HEK293 (cell line): ENCODE measurements around the gene TFR2.

Experiments used
- BCL11A ChIP-seq: fragments of 450-650 bp; formaldehyde crosslinking; IDR thresholded peaks from 2 replicates; pipeline ENCODE4 v1.5.1; 2016; ENCODE audit warnings: low read depth, missing biosample characterization, missing genetic modification characterization
- FEZF1 ChIP-seq: fragments of 450-650 bp; formaldehyde crosslinking; IDR thresholded peaks from 2 replicates; pipeline ENCODE4 v1.5.1; 2016; ENCODE audit warnings: missing biosample characterization, missing genetic modification characterization
- GLIS2 ChIP-seq: fragments of 450-650 bp; formaldehyde crosslinking; IDR thresholded peaks from 2 replicates; pipeline ENCODE4 v1.5.1; 2016; ENCODE audit warnings: missing biosample characterization, missing genetic modification characterization
- KLF8 ChIP-seq: fragments of 450-650 bp; formaldehyde crosslinking; IDR thresholded peaks from 2 replicates; pipeline ENCODE4 v1.5.1; 2016; ENCODE audit warnings: missing biosample characterization, missing genetic modification characterization
- PRDM6 ChIP-seq: fragments of 450-650 bp; formaldehyde crosslinking; IDR thresholded peaks from 2 replicates; pipeline ENCODE4 v1.5.1; 2017; ENCODE audit warnings: missing biosample characterization, missing genetic modification characterization
- REST ChIP-seq: fragments of 450-650 bp; formaldehyde crosslinking; IDR thresholded peaks from 2 replicates; pipeline ENCODE4 v1.5.1; 2016; ENCODE audit warnings: missing biosample characterization, missing genetic modification characterization
- ZIC2 ChIP-seq: fragments of 450-650 bp; formaldehyde crosslinking; IDR thresholded peaks from 2 replicates; pipeline ENCODE4 v1.5.1; 2016; ENCODE audit warnings: missing biosample characterization, missing genetic modification characterization
- ZNF311 ChIP-seq: fragments of 450-650 bp; formaldehyde crosslinking; IDR thresholded peaks from 2 replicates; pipeline ENCODE4 v1.5.1; 2017; ENCODE audit warnings: missing biosample characterization, missing genetic modification characterization, borderline replicate concordance
- ZNF433 ChIP-seq: fragments of 450-650 bp; formaldehyde crosslinking; IDR thresholded peaks from 2 replicates; pipeline ENCODE4 v1.5.1; 2016; ENCODE audit warnings: missing biosample characterization, missing genetic modification characterization, low read depth
- ZNF600 ChIP-seq: fragments of 450-650 bp; formaldehyde crosslinking; IDR thresholded peaks from 2 replicates; pipeline ENCODE4 v1.5.1; 2016; ENCODE audit warnings: missing biosample characterization, missing genetic modification characterization
- ZNF639 ChIP-seq: fragments of 450-650 bp; formaldehyde crosslinking; IDR thresholded peaks from 2 replicates; pipeline ENCODE4 v1.5.1; 2016; ENCODE audit warnings: missing biosample characterization, missing genetic modification characterization
- ZNF645 ChIP-seq: fragments of 450-650 bp; formaldehyde crosslinking; IDR thresholded peaks from 2 replicates; pipeline ENCODE4; 2016; ENCODE audit warnings: missing biosample characterization, missing genetic modification characterization
- ZNF707 ChIP-seq: fragments of 450-650 bp; formaldehyde crosslinking; IDR thresholded peaks from 2 replicates; pipeline ENCODE4 v1.5.1; 2016; ENCODE audit warnings: missing biosample characterization, missing genetic modification characterization
- TF ChIP-seq, protein P1 (sequence below): fragments of 450-650 bp; formaldehyde crosslinking; IDR thresholded peaks from 2 replicates; pipeline ENCODE4 v1.5.1; 2016; ENCODE audit warnings: missing biosample characterization, missing genetic modification characterization
- TF ChIP-seq, protein P2 (sequence below): fragments of 450-650 bp; formaldehyde crosslinking; IDR thresholded peaks from 2 replicates; pipeline ENCODE4 v1.5.1; 2016; ENCODE audit warnings: missing biosample characterization, missing genetic modification characterization
- TF ChIP-seq, protein P3 (sequence below): fragments of 450-650 bp; formaldehyde crosslinking; IDR thresholded peaks from 2 replicates; pipeline ENCODE4 v1.5.1; 2016; ENCODE audit warnings: missing biosample characterization, missing genetic modification characterization

TFR2 gene

DNA sequence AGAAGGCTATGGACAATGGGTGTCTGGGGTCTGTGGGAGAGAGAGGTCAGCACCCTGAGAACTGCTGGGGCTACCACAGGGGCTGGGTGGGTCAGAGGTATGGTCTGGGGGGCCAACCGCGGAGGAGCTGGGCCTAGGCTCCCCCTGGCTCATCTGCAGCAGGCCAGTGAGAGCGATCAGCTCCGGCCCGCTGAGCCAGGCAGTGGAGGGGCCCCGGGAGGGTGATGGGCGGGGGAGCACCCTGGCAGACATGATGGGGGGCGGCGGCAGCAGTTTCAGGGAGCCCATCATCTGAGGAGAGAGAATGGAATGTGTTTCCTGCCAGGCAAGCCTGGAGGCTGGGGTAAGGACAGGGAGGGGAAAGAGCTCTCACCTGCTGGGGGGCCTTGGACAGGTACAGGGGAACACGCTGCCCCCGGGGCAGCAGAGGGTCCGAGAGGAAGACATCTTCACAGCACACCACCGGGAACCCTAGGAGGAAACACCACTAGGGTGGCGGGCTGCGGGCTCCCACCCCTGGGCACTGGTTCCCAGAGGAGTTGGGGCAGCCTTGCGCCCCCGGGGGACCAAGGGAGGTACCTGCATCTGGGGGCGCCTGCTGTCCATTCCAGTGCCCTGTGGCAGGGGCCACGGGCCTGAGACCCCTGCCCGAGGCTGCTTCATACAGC is 68.9 kb downstream of the TFR2 start (continued):
- TF ChIP-seq PRDM6 (tag by site-specific recombination) (no peak), ZNF433 (no peak), ZIC2 (tag by site-specific recombination) (no peak), GLIS2 (tag by site-specific recombination) (0 out of 2 replicates have a peak, but pooled peaks have one; percentile 9), KLF8 (tag by site-specific recombination) (no peak), BCL11A (tag by site-specific recombination) (no peak), FEZF1 (tag by site-specific recombination) (no peak), ZNF600 (no peak), ZNF645 (tag by site-specific recombination) (no peak), REST (tag by site-specific recombination) (no peak), ZNF639 (no peak), ZNF707 (tag by site-specific recombination) (no peak), ZNF311 (tag by site-specific recombination) (no peak)
- TF ChIP-seq, protein P1, sequence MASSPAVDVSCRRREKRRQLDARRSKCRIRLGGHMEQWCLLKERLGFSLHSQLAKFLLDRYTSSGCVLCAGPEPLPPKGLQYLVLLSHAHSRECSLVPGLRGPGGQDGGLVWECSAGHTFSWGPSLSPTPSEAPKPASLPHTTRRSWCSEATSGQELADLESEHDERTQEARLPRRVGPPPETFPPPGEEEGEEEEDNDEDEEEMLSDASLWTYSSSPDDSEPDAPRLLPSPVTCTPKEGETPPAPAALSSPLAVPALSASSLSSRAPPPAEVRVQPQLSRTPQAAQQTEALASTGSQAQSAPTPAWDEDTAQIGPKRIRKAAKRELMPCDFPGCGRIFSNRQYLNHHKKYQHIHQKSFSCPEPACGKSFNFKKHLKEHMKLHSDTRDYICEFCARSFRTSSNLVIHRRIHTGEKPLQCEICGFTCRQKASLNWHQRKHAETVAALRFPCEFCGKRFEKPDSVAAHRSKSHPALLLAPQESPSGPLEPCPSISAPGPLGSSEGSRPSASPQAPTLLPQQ (tag by site-specific recombination) = no peak
- TF ChIP-seq, protein P2, sequence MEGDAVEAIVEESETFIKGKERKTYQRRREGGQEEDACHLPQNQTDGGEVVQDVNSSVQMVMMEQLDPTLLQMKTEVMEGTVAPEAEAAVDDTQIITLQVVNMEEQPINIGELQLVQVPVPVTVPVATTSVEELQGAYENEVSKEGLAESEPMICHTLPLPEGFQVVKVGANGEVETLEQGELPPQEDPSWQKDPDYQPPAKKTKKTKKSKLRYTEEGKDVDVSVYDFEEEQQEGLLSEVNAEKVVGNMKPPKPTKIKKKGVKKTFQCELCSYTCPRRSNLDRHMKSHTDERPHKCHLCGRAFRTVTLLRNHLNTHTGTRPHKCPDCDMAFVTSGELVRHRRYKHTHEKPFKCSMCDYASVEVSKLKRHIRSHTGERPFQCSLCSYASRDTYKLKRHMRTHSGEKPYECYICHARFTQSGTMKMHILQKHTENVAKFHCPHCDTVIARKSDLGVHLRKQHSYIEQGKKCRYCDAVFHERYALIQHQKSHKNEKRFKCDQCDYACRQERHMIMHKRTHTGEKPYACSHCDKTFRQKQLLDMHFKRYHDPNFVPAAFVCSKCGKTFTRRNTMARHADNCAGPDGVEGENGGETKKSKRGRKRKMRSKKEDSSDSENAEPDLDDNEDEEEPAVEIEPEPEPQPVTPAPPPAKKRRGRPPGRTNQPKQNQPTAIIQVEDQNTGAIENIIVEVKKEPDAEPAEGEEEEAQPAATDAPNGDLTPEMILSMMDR (tag by site-specific recombination) = 0 out of 2 replicates have a peak, but pooled peaks have one; percentile 8
- TF ChIP-seq, protein P3, sequence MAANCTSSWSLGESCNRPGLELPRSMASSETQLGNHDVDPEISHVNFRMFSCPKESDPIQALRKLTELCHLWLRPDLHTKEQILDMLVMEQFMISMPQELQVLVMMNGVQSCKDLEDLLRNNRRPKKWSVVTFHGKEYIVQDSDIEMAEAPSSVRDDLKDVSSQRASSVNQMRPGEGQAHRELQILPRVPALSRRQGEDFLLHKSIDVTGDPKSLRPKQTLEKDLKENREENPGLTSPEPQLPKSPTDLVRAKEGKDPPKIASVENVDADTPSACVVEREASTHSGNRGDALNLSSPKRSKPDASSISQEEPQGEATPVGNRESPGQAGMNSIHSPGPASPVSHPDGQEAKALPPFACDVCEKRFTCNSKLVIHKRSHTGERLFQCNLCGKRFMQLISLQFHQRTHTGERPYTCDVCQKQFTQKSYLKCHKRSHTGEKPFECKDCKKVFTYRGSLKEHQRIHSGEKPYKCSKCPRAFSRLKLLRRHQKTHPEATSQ = no peak
